GM19193 (cell line): ENCODE measurements around the gene MOV10L1.

ENCODE experiments used
- POLR2A ChIP-seq: IDR thresholded peaks from 4 replicates; pipeline ENCODE4 v1.6.1; 2011; ENCODE audit not compliant: insufficient read depth, insufficient read length; ENCODE audit errors: extremely low read depth

Gene MOV10L1

GRCh38 chr22:50175921-50176849 is 86.4 kb downstream of the MOV10L1 start:
- TF ChIP-seq POLR2A = no peak

DNA sequence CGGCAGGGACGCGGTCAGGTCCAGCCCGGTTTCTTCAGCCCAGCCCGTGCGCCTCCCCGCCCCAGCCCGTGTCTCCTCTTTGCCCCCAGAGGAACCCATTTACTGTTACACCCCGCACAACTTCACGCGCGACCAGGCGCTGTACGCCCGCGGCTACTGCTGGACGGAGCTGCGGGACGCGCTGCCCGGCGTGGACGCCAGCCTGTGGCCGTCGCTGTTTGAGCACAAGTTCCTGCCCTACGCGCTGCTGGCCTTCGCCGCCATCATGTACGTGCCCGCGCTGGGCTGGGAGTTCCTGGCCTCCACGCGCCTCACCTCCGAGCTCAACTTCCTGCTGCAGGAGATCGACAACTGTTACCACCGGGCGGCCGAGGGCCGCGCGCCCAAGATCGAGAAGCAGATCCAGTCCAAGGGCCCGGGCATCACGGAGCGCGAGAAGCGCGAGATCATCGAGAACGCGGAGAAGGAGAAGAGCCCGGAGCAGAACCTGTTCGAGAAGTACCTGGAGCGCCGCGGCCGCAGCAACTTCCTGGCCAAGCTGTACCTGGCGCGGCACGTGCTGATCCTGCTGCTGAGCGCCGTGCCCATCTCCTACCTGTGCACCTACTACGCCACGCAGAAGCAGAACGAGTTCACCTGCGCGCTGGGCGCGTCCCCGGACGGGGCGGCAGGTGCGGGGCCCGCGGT is 87.2 kb downstream of the MOV10L1 start:
- no peak for TF ChIP-seq POLR2A

DNA sequence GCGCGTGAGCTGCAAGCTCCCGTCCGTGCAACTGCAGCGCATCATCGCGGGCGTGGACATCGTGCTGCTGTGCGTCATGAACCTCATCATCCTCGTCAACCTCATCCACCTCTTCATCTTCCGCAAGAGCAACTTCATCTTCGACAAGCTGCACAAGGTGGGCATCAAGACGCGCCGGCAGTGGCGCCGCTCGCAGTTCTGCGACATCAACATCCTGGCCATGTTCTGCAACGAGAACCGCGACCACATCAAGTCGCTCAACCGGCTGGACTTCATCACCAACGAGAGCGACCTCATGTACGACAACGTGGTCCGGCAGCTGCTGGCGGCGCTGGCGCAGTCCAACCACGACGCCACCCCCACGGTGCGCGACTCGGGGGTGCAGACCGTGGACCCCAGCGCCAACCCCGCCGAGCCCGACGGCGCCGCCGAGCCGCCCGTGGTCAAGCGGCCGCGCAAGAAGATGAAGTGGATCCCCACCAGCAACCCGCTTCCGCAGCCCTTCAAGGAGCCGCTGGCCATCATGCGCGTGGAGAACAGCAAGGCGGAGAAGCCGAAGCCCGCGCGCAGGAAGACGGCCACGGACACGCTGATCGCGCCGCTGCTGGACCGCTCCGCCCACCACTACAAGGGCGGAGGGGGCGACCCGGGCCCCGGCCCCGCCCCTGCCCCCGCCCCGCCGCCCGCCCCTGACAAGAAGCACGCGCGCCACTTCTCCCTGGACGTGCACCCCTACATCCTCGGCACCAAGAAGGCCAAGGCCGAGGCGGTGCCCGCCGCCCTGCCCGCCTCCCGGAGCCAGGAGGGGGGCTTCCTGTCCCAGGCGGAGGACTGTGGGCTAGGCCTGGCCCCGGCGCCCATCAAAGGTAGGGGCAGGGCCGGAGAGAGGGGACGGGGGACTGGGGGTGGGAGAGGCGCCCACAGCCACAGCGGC is 88.0 kb downstream of the MOV10L1 start:
- no peak for TF ChIP-seq POLR2A

- no peak for TF ChIP-seq POLR2A
Measured at GRCh38 chr22:50178471-50178864, 88.7 kb downstream of the MOV10L1 start.

DNA sequence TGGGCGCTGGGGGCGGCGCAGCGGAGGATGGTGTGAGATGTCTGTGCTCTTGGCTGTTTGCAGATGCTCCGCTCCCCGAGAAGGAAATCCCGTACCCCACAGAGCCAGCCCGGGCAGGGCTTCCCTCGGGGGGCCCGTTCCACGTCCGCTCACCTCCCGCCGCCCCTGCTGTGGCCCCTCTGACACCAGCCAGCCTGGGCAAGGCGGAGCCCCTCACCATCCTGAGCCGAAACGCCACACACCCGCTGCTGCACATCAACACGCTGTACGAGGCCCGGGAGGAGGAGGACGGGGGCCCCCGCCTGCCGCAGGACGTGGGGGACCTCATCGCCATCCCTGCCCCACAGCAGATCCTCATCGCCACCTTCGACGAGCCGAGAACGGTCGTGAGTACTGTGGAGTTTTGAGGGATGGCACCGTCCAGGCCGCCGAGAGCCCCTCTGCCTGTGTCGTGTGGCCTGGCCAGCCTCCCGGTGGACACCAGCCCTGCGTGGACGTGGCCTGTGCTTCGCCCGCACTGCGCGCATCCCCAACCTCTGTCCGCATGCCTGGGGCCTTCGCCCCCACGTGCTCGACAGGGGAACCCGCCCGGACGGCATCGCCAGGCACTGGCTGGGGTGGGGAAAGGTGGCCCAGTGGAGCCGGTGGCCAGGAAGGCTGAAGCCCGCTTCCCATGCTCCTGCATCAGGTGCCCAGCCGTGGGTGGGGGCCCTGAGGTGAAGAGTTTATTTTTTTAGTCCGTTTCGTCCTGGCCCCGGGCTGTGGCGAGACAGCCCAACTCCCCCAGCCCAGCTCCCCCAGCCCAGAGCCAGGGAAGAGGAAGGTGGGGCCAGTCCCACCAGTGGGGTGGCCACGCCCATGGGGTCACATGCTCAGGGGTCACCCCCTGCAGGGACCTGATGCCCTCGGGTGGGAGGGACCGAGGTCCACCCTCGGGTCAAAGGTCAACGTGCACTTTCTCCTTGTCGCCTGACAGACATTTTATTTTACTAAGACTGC is 89.4 kb downstream of the MOV10L1 start:
- no peak for TF ChIP-seq POLR2A

GRCh38 chr22:50179937-50180726 is 90.3 kb downstream of the MOV10L1 start:
- TF ChIP-seq POLR2A = no peak

DNA sequence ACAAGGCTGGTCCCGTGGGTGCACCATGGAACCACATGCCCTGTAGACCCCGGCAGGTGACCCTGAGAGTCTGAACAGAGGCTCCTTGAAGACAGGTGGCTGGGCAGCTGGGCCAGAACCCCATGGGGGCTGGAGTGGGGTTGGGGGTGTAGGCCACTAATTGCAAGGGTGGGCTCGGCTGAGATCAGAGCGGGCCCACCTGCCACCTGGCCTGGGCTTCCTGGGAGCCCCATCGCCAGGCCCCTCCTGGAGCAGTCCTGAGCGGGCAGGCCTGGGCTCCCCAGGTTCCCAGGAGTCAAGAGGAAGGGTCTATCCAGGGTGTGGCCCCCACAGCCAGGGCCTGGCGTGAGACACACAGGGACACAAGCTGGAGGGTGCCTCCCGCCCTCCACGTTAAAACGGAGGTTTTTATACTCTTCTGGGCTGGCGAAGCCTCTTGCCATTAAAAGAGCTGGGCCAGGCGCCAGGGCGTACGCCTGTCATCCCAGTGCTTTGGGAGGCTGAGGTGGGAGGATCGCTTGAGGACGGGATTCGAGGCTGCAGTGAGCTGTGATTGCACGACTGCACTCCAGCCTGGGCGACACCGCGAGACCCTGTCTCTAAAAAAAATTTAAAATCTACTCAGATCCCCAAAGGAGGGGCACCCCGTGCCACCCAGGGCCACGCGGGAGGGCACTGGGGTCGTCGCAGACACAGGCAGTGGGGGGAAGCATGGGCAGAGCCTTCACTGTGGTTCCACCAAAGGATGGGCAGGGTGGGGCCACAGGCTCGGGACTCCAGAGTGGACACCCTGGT is 91.1 kb downstream of the MOV10L1 start:
- no peak for TF ChIP-seq POLR2A

- TF ChIP-seq POLR2A = no peak
Measured at GRCh38 chr22:50182176-50183081, 92.6 kb downstream of the MOV10L1 start.

GRCh38 chr22:50183141-50183971 is 93.5 kb downstream of the MOV10L1 start:
- no peak for TF ChIP-seq POLR2A

GRCh38 chr22:50184004-50184901 is 94.4 kb downstream of the MOV10L1 start:
- TF ChIP-seq POLR2A = no peak

- TF ChIP-seq POLR2A = no peak
Measured at GRCh38 chr22:50184902-50185374, 95.1 kb downstream of the MOV10L1 start.
